Loucy (cell line): Measurements from ENCODE around the gene SUCLG2.

Source experiments
- CTCF ChIP-seq: fragments of 200-600 bp; sonication (generic); conservative IDR thresholded peaks from 2 replicates; pipeline ENCODE4 v1.5.1; 2014; ENCODE audit warnings: mild to moderate bottlenecking, antibody characterized with exemption, low read length
- EZH2phosphoT487 ChIP-seq: fragments of 200-600 bp; IDR thresholded peaks from 2 replicates; pipeline ENCODE4 v1.6.1; 2018; ENCODE audit warnings: antibody characterized with exemption, mild to moderate bottlenecking, moderate library complexity, borderline replicate concordance

GRCh38 chr3:67349551-67350174, 304.7 kb downstream of the SUCLG2 start:
- TF ChIP-seq CTCF (no peak), EZH2phosphoT487 (no peak)
